ENCODE results near the gene ZNF672. TPM values are rescaled to one million over a fixed set of nuclear protein-coding genes. Genes with fewer than 3 reads are reported as not detected.

The ZNF672 gene
- total RNA-seq, 1 donor from 2014 or later = 20.6 TPM

DNA sequence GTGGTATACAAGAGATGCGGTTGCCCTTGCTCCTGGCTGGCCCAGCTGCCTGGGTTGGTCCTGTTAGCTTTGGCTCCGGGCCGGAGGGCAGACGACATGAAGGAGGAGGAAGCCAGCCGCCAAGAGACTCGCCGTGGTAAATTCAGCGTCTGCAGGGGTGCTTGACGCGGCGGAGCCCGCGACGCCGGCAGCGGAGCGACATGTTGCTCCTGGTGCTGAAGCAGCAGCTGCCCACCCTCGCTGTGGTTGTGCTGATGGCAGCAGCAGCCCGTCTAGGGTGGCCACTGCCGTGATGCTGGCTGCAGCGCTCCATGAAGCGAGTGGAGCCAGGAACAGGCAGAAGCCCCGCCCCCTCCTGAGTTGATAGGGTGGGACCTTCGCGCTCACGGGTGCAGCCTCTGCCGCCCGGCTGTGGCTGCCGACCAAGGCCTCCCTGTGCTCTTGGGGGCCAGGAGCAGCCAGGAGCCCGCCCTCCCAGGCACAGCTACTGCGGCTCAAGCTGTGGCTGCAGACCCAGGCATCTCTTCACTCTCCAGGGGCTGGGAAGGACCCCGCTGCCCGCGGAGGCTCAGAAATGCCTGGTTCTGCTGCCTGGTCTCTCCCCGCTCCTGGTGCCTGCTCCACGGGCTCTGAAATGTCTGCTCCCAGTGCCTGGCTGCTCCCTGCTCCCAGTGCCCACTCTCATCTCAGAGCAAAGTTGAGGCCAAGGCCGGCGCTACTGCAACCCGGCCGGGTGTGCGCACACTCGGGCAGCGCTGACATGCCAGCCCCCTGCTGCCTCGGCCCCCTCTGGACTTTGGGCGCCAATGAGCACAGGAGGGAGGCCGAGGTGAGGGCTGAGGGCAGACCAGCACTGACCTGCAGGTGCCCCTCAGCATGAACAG lies 25.2 kb downstream of the ZNF672 start:
- H3K9me3 ChIP-seq (ENCODE audit: insufficient read depth, low read depth, low read length) = no peaks in the 10 kb centered on the region
- H3K36me3 ChIP-seq (ENCODE audit: insufficient read depth, low read length) = no peaks in the 10 kb centered on the region
- Mint-ChIP-seq H3K27me3 (ENCODE audit: low read depth, unreplicated experiment) (peaks cover 22% of the 10 kb centered on the region), H3K36me3 (ENCODE audit: low read depth, unreplicated experiment) (no peaks in the 10 kb centered on the region), H3K27ac (ENCODE audit: unreplicated experiment) (no peak overlapping the region), H3K9me3 (ENCODE audit: unreplicated experiment) (no peaks in the 10 kb centered on the region), H3K4me1 (ENCODE audit: low read depth, unreplicated experiment) (peaks cover 7% of the 10 kb centered on the region), H3K4me3 (ENCODE audit: unreplicated experiment) (peak overlapping the region; percentile 79)
- peak overlapping the region; percentile 90 for H3K4me2 ChIP-seq (ENCODE audit: low read length)
- no peak for TF ChIP-seq EZH2 (IDR thresholded peaks at IDR 0.05; ENCODE audit: insufficient read depth, low read length)
- TF ChIP-seq, protein P1, sequence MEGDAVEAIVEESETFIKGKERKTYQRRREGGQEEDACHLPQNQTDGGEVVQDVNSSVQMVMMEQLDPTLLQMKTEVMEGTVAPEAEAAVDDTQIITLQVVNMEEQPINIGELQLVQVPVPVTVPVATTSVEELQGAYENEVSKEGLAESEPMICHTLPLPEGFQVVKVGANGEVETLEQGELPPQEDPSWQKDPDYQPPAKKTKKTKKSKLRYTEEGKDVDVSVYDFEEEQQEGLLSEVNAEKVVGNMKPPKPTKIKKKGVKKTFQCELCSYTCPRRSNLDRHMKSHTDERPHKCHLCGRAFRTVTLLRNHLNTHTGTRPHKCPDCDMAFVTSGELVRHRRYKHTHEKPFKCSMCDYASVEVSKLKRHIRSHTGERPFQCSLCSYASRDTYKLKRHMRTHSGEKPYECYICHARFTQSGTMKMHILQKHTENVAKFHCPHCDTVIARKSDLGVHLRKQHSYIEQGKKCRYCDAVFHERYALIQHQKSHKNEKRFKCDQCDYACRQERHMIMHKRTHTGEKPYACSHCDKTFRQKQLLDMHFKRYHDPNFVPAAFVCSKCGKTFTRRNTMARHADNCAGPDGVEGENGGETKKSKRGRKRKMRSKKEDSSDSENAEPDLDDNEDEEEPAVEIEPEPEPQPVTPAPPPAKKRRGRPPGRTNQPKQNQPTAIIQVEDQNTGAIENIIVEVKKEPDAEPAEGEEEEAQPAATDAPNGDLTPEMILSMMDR (IDR thresholded peaks at IDR 0.05; ENCODE audit: insufficient read depth, low read depth, low read length) = no peak
- FAIRE-seq = no peak
- peaks cover 3% of the 10 kb centered on the region for H3K79me2 ChIP-seq (ENCODE audit: insufficient read depth, low read length)
- peak overlapping the region; percentile 55 for H3K9ac ChIP-seq (ENCODE audit: low read length)
- peaks cover 17% of the 10 kb centered on the region for H3K4me1 ChIP-seq (ENCODE audit: insufficient read depth, low read length)
- no peak overlapping the region for H3K27ac ChIP-seq (ENCODE audit: low read depth, low read length)
- peak overlapping the region; percentile 67 for H3K4me3 ChIP-seq (ENCODE audit: insufficient read depth, low read depth, low read length)
- H2AFZ ChIP-seq (ENCODE audit: low read depth, low read length) = peak overlapping the region; percentile 95
- no peaks in the 10 kb centered on the region for H3K27me3 ChIP-seq (ENCODE audit: insufficient read depth, low read length)
- peak; percentile 46 for DNase-seq (ENCODE audit: low read depth)
- no peaks in the 10 kb centered on the region for H4K20me1 ChIP-seq (ENCODE audit: insufficient read depth, low read length)

DNA sequence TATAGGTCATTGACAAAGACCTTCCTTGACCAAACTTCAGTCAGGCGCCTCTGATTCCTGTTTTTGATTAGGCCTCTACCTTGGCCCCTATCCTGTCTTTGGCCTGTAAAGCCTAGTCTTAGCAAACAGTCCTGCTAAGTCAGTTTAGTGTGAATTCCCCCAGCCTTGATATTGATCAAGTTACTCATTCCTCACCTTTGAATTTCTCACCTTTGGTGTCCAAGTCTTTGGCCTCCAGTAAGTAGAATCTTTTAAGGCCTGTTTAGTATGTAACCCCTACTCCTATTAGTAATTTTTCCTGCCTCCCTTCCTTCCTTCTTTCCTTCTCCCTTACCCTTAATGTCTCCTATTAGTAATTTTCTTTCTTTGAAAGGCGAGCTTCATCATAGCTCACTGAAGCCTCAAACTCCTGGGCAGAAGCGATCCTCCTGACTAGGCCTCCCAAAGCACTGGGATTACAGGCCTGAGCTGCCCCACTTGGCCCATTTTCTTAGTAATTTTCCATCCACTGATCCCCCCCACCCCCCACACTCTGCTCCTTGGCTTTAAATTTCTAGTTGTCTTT lies 33.9 kb downstream of the ZNF672 start:
- Histone ChIP-seq H2AFZ (ENCODE audit: low read depth, low read length) (no peak overlapping the region), H3K4me3 (ENCODE audit: insufficient read depth, low read depth, low read length) (no peak overlapping the region), H3K4me2 (ENCODE audit: low read length) (peak overlapping the region; percentile 40), H3K27me3 (ENCODE audit: insufficient read depth, low read length) (no peaks in the 10 kb centered on the region), H3K9ac (ENCODE audit: low read length) (no peak overlapping the region), H3K27ac (ENCODE audit: low read depth, low read length) (no peak overlapping the region), H4K20me1 (ENCODE audit: insufficient read depth, low read length) (no peaks in the 10 kb centered on the region), H3K4me1 (ENCODE audit: insufficient read depth, low read length) (no peaks in the 10 kb centered on the region), H3K79me2 (ENCODE audit: insufficient read depth, low read length) (no peaks in the 10 kb centered on the region), H3K36me3 (ENCODE audit: insufficient read depth, low read length) (no peaks in the 10 kb centered on the region), H3K9me3 (ENCODE audit: insufficient read depth, low read depth, low read length) (no peaks in the 10 kb centered on the region)
- H3K36me3 Mint-ChIP-seq (ENCODE audit: low read depth, unreplicated experiment) = no peaks in the 10 kb centered on the region
- no peak for DNase-seq (ENCODE audit: low read depth)
- peaks cover 3% of the 10 kb centered on the region for H3K9me3 Mint-ChIP-seq (ENCODE audit: unreplicated experiment)
- H3K27me3 Mint-ChIP-seq (ENCODE audit: low read depth, unreplicated experiment) = no peaks in the 10 kb centered on the region
- H3K4me3 Mint-ChIP-seq (ENCODE audit: unreplicated experiment) = peak overlapping the region; percentile 94
- FAIRE-seq = no peak
- peak overlapping the region; percentile 97 for H3K27ac Mint-ChIP-seq (ENCODE audit: unreplicated experiment)
- H3K4me1 Mint-ChIP-seq (ENCODE audit: low read depth, unreplicated experiment) = no peaks in the 10 kb centered on the region
- no peak for TF ChIP-seq EZH2 (IDR thresholded peaks at IDR 0.05; ENCODE audit: insufficient read depth, low read length)

DNA sequence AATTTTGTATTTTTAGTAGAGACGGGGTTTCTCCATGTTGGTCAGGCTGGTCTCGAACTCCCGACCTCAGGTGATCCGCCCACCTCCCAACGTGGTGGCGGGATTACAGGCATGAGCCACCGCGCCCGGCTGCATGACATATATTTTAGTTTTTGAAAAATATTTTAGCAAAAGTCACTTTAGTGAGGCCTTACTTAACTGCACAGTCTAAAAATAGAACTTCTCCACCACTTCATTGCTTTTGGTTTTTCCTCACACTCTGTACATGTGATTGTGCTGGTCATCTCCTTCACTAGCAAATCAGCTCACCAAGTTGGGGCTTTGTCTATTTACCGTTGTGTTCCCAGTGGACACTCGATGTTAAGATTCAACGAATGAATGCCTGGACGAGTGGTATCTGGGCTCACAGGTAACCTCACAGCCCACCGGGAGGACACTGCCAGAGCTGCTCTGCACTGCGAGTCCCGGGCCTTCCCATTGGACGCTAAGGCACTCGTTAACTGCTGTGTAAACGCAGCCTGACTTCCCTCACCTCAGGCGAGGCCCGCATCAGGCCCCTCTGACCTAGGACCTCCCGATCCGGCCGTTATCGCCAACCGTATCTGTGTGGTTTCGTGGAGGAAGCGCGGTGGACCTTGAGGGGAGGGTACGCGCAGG lies 34.9 kb downstream of the ZNF672 start:
- peak; percentile 74 for DNase-seq (ENCODE audit: low read depth)
- no peak for FAIRE-seq

More for the DNA sequence above, 34.9 kb downstream of the ZNF672 start:
- H3K4me3 ChIP-seq (ENCODE audit: insufficient read depth, low read depth, low read length) = peak overlapping the region; percentile 67
- no peaks in the 10 kb centered on the region for H3K4me1 ChIP-seq (ENCODE audit: insufficient read depth, low read length)
- peak overlapping the region; percentile 97 for H3K27ac Mint-ChIP-seq (ENCODE audit: unreplicated experiment)
- peaks cover 3% of the 10 kb centered on the region for H3K9me3 Mint-ChIP-seq (ENCODE audit: unreplicated experiment)
- H4K20me1 ChIP-seq (ENCODE audit: insufficient read depth, low read length) = no peaks in the 10 kb centered on the region
- no peaks in the 10 kb centered on the region for H3K79me2 ChIP-seq (ENCODE audit: insufficient read depth, low read length)
- no peaks in the 10 kb centered on the region for H3K9me3 ChIP-seq (ENCODE audit: insufficient read depth, low read depth, low read length)
- H3K27ac ChIP-seq (ENCODE audit: low read depth, low read length) = peak overlapping the region; percentile 82
- H3K4me3 Mint-ChIP-seq (ENCODE audit: unreplicated experiment) = peak overlapping the region; percentile 94
- no peaks in the 10 kb centered on the region for H3K27me3 Mint-ChIP-seq (ENCODE audit: low read depth, unreplicated experiment)
- H3K4me2 ChIP-seq (ENCODE audit: low read length) = peak overlapping the region; percentile 88
- H3K4me1 Mint-ChIP-seq (ENCODE audit: low read depth, unreplicated experiment) = no peaks in the 10 kb centered on the region
- TF ChIP-seq EZH2 (IDR thresholded peaks at IDR 0.05; ENCODE audit: insufficient read depth, low read length) = no peak
- TF ChIP-seq, protein P1 (IDR thresholded peaks at IDR 0.05; ENCODE audit: insufficient read depth, low read depth, low read length) = no peak
- H2AFZ ChIP-seq (ENCODE audit: low read depth, low read length) = peak overlapping the region; percentile 81
- H3K36me3 ChIP-seq (ENCODE audit: insufficient read depth, low read length) = no peaks in the 10 kb centered on the region
- H3K9ac ChIP-seq (ENCODE audit: low read length) = peak overlapping the region; percentile 86
- no peaks in the 10 kb centered on the region for H3K27me3 ChIP-seq (ENCODE audit: insufficient read depth, low read length)
- H3K36me3 Mint-ChIP-seq (ENCODE audit: low read depth, unreplicated experiment) = no peaks in the 10 kb centered on the region

Measured in astrocyte (in vitro differentiated cells and primary cell).